Brain microvascular endothelial cell (primary cell): ENCODE measurements around the gene SHOC2.

Experiments
- DNase-seq: peaks from one replicate; pipeline ENCODE4 v3.0.0-alpha.2; 2020
- H3K27ac ChIP-seq: fragments of 250-450 bp; sonication (Bioruptor Pico); 2 replicates; pipeline ENCODE4 v1.5.1; 2020; ENCODE audit warnings: mild to moderate bottlenecking, moderate library complexity
- H3K27me3 ChIP-seq: fragments of 250-450 bp; sonication (Bioruptor Pico); replicated peaks from 2 replicates; pipeline ENCODE4 v1.5.1; 2020; ENCODE audit warnings: mild to moderate bottlenecking
- H3K36me3 ChIP-seq: fragments of 250-450 bp; sonication (Bioruptor Pico); replicated peaks from 2 replicates; pipeline ENCODE4 v1.5.1; 2020; ENCODE audit warnings: mild to moderate bottlenecking
- H3K4me3 ChIP-seq: 2 replicates; pipeline ENCODE4 v1.5.1; 2011; ENCODE audit warnings: low read depth, mild to moderate bottlenecking, control low read depth, low read length, moderate library complexity
- CTCF ChIP-seq: IDR thresholded peaks from 2 replicates; pipeline ENCODE4 v1.5.1; 2011; ENCODE audit warnings: low read depth, mild to moderate bottlenecking, moderate library complexity, low read length, control low read depth, inconsistent platforms; ENCODE audit errors: missing control alignments
- in situ Hi-C: cut with HindIII; loops from 2 replicates; pipeline ENCODE4 v1.10.0; 2017; ENCODE audit warnings: low sequenced_read_pairs, low pct_ligation_motif_present

The SHOC2 gene

GRCh38 chr10:110994406-110995086 lies 75.1 kb downstream of the SHOC2 start:
- in situ Hi-C loops, result no loop called here
- Histone ChIP-seq H3K4me3 (no peak overlapping the region), H3K27me3 (no peaks in the 10 kb centered on the region), H3K27ac (no peak overlapping the region), H3K36me3 (no peaks in the 10 kb centered on the region)
- no peak for DNase-seq
- no peak for TF ChIP-seq CTCF

GRCh38 chr10:110995301-110995700 lies 75.9 kb downstream of the SHOC2 start:
- Histone ChIP-seq H3K27me3 (no peaks in the 10 kb centered on the region), H3K36me3 (peaks cover 1% of the 10 kb centered on the region), H3K27ac (no peak overlapping the region), H3K4me3 (no peak overlapping the region)
- no peak for TF ChIP-seq CTCF
- no peak for DNase-seq
- in situ Hi-C loops, result no loop called here

DNA sequence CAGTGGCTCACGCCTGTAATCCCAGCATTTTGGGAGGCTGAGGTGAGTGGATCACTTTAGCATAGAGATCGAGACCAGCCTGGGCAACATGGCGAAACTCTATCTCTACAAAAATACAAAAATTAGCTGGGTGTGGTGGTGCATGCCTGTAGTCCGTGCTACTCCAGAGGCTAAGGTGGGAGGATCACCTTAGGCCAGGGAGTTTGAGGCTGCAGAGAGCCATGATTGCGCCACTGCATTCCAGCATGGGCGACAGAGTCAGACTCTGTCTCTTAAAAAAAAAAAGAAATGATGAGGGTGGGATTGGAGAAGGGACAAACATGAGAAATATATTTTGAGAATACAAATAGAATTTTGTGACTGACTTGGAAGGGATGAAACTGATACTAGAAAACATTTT lies 76.9 kb downstream of the SHOC2 start:
- in situ Hi-C loops, result no loop called here
- Histone ChIP-seq H3K27ac (no peak overlapping the region), H3K27me3 (no peaks in the 10 kb centered on the region), H3K36me3 (peaks cover 3% of the 10 kb centered on the region), H3K4me3 (no peak overlapping the region)
- DNase-seq, result no peak
- no peak for TF ChIP-seq CTCF

- Histone ChIP-seq H3K27me3 (no peaks in the 10 kb centered on the region), H3K36me3 (peaks cover 3% of the 10 kb centered on the region), H3K4me3 (no peak overlapping the region), H3K27ac (no peak overlapping the region)
- TF ChIP-seq CTCF, result no peak
- in situ Hi-C loops, result no loop called here
- no peak for DNase-seq
These were observed 84.6 kb downstream of the SHOC2 start for GRCh38 chr10:111004016-111004415.

DNA sequence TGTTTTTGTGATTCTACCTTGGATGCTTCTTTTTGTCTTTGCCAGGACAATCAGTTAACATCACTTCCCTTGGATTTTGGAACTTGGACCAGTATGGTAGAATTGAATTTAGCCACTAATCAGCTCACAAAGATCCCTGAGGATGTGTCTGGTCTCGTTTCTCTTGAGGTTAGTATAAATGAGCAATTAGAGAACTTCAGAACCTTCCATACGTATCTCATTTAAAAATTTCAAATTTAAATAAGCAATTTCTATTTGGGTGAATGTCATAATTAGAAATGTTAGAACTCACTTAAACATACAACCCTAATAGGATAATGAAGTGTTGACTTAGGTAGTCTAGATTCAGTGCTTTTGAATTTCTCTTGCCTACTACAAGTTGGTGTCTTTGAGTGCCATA lies 88.1 kb downstream of the SHOC2 start:
- in situ Hi-C loops, result no loop called here
- Histone ChIP-seq H3K27ac (no peak overlapping the region), H3K27me3 (no peaks in the 10 kb centered on the region), H3K36me3 (peaks cover 2% of the 10 kb centered on the region), H3K4me3 (no peak overlapping the region)
- DNase-seq, result no peak
- TF ChIP-seq CTCF, result no peak

GRCh38 chr10:111015181-111015580 lies 95.8 kb downstream of the SHOC2 start:
- Histone ChIP-seq H3K4me3 (no peak overlapping the region), H3K36me3 (peaks cover 3% of the 10 kb centered on the region), H3K27ac (no peak overlapping the region), H3K27me3 (no peaks in the 10 kb centered on the region)
- no peak for DNase-seq
- no peak for TF ChIP-seq CTCF
- in situ Hi-C loops, result no loop called here
